Stimulated activated CD4-positive, alpha-beta T cell treated with anti-CD3 and anti-CD28 coated beads, Interleukin-15, amount 100 ng/mL, for 24 hours (primary cell): ENCODE results near the gene ADAMTS17.

Experiments used
- DNase-seq: peaks from one replicate; pipeline ENCODE4 v3.0.0-alpha.2; 2020

ADAMTS17 gene

GRCh38 chr15:100309109-100310040 is 32.4 kb downstream of the ADAMTS17 start:
- DNase-seq: no peak

GRCh38 chr15:100308608-100309007 is 33.2 kb downstream of the ADAMTS17 start:
- no peak for DNase-seq

GRCh38 chr15:100308213-100308600 is 33.6 kb downstream of the ADAMTS17 start:
- no peak for DNase-seq

- DNase-seq: no peak
These were observed 34.2 kb downstream of the ADAMTS17 start for GRCh38 chr15:100307241-100308212.

DNA sequence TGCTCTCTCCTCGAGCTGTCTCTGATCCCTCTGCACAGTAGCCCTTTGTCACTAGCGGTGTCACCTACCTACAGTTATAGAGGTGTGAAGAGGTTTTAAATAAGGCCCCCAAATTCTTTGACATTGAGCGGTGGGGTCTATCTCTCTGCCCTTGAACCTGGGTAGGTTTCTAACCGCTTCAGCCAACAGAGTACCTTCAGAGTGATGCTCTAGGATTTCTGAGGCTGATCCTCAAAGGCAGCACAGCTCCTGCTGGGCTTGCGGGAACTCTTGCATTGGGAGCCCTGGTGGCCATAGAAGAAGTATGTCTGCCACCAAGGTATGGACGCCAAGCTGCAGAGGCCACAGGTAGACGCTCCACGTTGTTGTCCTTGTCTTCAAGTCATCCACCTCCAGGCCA is 35.7 kb downstream of the ADAMTS17 start:
- DNase-seq: no peak

GRCh38 chr15:100301910-100302431 is 39.8 kb downstream of the ADAMTS17 start:
- no peak for DNase-seq

- DNase-seq: no peak
These were observed 43.5 kb downstream of the ADAMTS17 start for GRCh38 chr15:100298257-100298656.

GRCh38 chr15:100297812-100298211 is 44.0 kb downstream of the ADAMTS17 start:
- no peak for DNase-seq

DNA sequence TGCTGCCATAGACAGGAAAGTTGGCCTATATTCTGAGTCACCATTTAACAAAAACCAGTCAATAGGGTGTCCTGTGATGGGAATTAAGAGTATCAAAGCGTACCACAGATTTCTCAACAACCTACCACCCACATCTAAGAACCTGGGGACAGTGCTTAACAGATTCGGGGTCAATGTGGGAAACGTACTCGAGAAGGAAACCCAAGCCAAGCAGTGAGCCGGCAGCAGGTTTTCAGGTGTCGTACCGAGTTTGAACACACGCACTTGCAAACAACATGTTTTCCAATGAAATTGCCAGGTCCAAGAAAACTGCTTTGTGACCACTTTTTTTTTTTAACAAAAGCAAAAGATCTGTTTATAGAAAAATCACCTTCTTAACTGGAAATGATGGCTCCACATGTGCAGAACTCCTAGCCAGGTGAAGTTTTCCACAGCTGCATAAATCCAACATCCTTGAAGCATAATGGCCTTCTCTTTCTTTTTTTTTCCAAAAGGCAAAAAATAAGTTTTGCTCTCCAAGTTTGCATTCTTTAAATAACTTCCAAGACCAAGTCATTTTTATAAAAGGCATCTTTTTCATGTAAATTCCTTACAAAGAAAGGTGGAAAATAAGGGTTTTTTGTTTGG is 45.7 kb downstream of the ADAMTS17 start:
- no peak for DNase-seq

DNA sequence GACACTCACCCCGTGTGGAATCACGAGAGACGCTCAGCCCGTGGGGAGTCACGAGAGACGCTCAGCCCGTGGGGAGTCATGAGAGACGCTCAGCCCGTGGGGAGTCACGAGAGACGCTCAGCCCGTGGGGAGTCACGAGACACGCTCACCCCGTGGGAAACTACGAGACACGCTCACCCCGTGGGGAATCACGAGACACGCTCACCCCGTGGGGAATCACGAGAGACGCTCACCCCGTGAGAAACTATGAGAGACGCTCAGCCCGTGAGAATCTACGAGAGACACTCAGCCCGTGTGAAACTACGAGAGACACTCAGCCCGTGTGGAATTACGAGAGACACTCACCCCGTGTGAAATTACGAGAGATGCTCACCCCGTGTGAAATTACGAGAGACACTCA is 49.8 kb downstream of the ADAMTS17 start:
- no peak for DNase-seq

DNA sequence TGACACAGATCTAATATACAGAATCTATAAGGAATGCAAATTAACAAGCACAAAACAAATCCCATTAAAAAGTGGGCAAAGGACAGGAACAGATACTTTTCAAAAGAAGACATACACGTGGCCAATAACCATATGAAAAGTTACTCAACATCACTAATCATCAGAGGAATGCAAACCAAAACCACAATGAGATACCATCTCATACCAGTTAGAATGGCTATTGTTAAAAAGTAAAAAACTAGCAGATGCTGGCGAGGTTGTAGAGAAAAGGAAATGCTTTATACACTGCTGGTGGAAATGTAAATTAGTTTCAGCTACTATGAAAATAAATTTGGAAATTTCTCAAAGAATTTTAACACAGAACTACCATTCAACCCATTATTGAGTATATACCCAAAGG is 50.7 kb downstream of the ADAMTS17 start:
- no peak for DNase-seq

DNA sequence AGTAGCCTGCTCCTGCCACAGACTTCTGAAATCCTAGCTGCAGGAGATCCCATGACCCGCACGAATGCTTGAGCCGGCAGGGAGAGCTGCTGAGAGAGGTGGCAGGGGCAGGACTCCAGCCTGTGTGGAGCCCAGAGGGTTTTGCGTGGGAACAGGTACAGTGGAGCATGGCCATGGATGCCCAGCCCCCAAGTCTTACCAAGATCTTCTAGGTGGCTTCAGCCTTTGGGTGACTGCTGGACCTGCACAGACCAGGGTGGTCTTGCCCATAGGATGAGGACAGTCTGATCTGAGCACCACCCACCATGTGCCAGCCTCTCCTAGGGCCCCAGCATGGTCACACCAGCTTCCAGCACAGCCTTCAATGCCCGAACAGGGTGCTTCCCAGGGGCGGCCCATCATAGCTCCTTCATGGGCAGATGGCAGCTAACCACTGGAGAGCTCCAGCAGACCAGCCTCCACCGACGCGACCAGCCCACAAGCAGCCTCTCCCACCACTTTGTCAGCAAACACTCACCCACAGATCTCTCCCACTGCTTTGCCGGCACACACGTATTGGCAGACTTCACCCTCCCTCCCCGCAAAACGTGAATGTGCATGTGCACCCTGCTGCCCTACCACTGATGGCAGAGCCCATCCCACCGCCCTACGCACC is 56.0 kb downstream of the ADAMTS17 start:
- DNase-seq: no peak

GRCh38 chr15:100284701-100285100 is 57.1 kb downstream of the ADAMTS17 start:
- no peak for DNase-seq

GRCh38 chr15:100284191-100284590 is 57.6 kb downstream of the ADAMTS17 start:
- no peak for DNase-seq

DNA sequence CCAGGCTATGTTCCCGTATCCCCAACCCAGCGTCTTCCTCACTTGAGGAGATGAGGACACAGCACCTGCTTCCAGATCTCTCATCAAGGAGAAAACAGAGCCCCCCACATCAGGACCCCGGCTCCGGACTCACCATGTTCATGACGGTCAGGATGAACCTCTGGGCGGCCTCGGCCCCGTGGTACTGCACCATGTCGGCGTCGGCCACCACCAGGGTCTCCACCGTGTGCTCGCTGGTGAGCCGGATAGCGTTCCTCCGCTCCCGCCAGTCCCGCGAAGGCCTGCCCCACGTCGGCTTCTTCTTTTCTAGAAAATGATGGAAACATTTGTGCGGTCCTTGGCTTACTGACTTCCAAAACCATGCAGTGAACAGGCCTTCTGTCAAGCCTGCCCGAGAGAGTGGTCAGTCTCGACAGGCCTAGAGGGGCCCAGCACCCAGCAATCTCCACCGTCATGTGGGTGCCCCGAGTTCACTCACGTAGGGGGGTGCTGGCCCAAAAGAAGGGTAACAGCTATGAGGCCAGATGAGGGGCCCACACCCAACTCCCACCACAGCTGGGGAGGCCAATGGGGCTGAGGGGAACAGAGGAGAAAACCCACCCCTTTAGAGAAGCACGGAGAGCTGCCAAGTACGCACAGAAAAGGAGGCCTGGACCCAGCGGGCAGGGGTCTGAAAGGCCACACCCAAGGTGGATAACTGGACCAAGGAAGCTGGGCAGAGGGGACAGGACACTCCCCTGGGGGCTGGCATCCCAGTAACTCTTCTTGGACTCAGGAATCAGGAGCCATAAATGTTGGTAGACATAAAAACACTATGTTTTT is 60.5 kb downstream of the ADAMTS17 start:
- no peak for DNase-seq

DNA sequence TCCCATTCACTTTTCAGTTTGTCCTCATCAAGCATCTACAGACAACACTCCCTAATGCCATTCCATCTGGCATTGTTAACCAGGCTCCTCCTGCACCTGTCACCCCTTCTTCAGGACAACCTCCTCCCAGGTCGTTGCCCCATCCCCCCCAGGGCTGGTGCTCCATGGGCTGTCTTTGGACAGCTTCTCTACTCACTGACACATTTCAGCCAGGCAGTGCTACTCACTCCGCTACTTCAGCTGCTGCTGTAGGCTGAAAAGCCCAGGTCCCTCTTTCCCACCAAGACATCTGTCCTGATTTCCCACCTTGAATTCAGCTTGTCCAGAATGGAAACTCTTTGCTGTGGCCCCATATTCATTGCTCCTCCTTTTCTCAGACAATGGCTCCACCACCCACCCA is 61.9 kb downstream of the ADAMTS17 start:
- DNase-seq: no peak

- no peak for DNase-seq
These were observed 62.3 kb downstream of the ADAMTS17 start for GRCh38 chr15:100279446-100279845.

GRCh38 chr15:100278596-100279380 is 63.0 kb downstream of the ADAMTS17 start:
- no peak for DNase-seq

DNA sequence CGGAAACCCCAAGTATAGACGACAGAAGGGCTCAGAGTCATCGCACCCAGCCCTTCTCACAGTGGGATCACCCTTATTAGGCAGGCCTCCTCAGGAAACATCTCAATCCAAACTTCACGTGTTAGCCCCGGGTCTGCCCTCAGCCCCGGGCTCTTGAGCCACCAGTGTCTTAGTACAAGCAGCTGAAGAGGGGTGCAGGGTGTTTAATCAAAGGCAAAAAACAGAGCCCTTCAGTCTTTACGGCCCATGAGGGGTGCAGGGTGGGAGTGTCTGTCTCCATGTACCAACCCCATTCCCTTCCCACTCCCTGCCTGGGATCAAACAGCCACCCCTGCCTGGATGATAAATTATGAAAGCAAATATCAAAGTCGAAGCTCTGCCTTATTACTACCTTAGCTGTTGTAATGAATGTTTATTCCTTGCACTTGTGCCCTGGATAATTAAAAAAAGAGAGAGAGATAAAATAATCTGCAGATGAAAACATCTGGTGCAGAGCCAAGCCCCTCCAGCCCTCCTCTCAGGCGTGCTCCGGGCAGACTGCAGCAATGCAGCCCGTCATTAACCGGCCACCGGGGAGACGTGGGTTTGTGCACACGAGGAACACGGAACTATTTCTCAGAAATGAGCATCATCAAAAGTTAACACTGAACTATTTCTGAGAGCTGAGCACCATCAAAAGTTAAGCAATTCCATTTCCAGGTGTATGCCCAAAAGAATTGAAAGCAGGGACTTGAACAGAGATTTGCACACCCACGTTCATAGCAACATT is 64.5 kb downstream of the ADAMTS17 start:
- no peak for DNase-seq

DNA sequence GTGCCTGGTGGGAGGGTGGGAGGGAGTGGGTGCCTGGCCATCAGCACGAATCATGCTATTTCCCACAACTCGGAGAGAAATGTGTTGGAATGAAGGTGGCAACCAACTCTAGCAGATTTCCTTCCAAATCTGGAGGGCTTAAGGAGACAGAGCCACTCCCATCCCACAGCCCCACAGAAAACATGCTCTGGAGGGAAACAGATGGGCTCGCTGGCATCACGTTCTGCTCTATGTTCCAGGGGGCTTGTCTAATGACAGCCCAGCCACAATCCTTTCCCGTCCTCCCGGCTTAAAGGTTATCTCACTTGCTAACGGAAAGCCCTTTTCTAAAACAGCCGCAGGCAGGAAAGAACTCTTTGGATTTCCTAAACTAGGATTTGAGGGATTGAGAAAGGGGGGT is 65.3 kb downstream of the ADAMTS17 start:
- DNase-seq: no peak
